Thyroid gland (tissue), 4 donors: ENCODE results near the gene CD300A. TPM values are rescaled to one million over a fixed set of nuclear protein-coding genes. Genes with fewer than 3 reads are reported as not detected.
A peak's percentile ranks its signal among the peaks of the same experiment; 100 is the strongest.

Source experiments
- DNase-seq, 2 donors: peaks; one replicate each; pipeline ENCODE4 v3.0.0-alpha.2; 2019
- H3K27ac ChIP-seq, 3 donors: fragments of 200-600 bp; sonication (generic); 1 replicate in 2 of 3; 2 replicates in 1 of 3; pipeline ENCODE4 v1.5.1; 2016 to 2019; ENCODE audit warnings: mild to moderate bottlenecking in 1 of 3, moderate library complexity in 1 of 3
- H3K27me3 ChIP-seq: fragments of 200-600 bp; sonication (generic); one replicate; pipeline ENCODE4 v1.5.1; 2019
- H3K36me3 ChIP-seq, 2 donors: fragments of 200-600 bp; sonication (generic); one replicate each; pipeline ENCODE4 v1.5.1; 2016 to 2019
- H3K4me1 ChIP-seq, 2 donors: fragments of 200-600 bp; sonication (generic); one replicate each; pipeline ENCODE4 v1.5.1; 2017 to 2019
- H3K4me3 ChIP-seq, 3 donors: fragments of 200-600 bp; sonication (generic); replicated peaks in 1 of 3; 1 replicate in 2 of 3; 2 replicates in 1 of 3; pipeline ENCODE4 v1.5.1; 2016; ENCODE audit warnings: mild to moderate bottlenecking in 1 of 3
- H3K9me3 ChIP-seq: fragments of 200-600 bp; sonication (generic); one replicate; pipeline ENCODE4 v1.5.1; 2017
- POLR2A ChIP-seq, 2 donors: fragments of 450-650 bp; IDR thresholded peaks; one replicate each; pipeline ENCODE4 v1.6.1; 2017; ENCODE audit warnings: antibody characterized with exemption in 2 of 2, mild to moderate bottlenecking in 2 of 2, moderate library complexity in 1 of 2
- WGBS, 2 donors: methylation state at CpG; one replicate each; pipeline ENCODE4 v1.1.5; 2017; 5-methylcytosine and 5-hydroxymethylcytosine counted together
- intact Hi-C: fragments of 100-400 bp; cut with DNase I; formaldehyde crosslinking; loops from one replicate; pipeline ENCODE4 v1.15.1; 2023
- total RNA-seq, 4 donors: library from RNA; depleted of rRNA; stranded (reverse); fragments of >200 nt; gene quantifications; one replicate each; pipeline ENCODE4 v1.2.3, GENCODE V29; 2016
- TF ChIP-seq, protein P1 (sequence below), 6 experiments: fragments of 200-600 bp in 3 of 6; fragments of 450-650 bp in 3 of 6; sonication (generic) in 3 of 6; IDR thresholded peaks; one replicate each; pipeline ENCODE4 v1.5.1; 2016 to 2019; ENCODE audit warnings: antibody characterized with exemption in 6 of 6, mild to moderate bottlenecking in 2 of 6, inconsistent platforms in 1 of 6, moderate library complexity in 1 of 6

CD300A gene
- total RNA-seq, 4 donors from 2014 or later = 0.78 to 5.8 (median 2.1) TPM

DNA sequence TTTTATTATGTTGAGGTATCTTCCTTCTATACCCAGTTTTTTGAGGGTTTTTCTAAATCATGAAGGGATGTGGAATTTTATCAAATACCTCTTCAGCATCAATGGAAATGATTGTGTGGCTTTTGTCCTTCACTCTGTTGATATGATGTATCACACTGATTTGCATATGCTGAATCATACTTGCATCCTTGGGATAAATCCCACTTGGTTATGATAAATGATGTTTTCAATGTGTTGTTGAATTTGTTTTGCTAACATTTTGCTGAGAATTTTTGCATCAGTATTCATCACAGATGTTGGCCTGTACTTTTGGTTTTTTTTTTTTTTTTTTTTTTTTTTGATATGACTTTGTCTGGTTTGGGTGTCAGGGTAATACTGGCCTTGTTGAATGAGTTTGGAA is 41.7 kb downstream of the CD300A start:
- Histone ChIP-seq H3K27ac (no peak overlapping the region), H3K4me1 (peaks cover 8 to 10% of the 10 kb centered on the region in 2 donors), H3K4me3 (no peak overlapping the region), H3K9me3 (no peaks in the 10 kb centered on the region), H3K27me3 (no peaks in the 10 kb centered on the region), H3K36me3 (no peaks in the 10 kb centered on the region)
- intact Hi-C loops = no loop called here
- no peak for TF ChIP-seq POLR2A (IDR thresholded peaks at IDR 0.05)
- TF ChIP-seq, protein P1, sequence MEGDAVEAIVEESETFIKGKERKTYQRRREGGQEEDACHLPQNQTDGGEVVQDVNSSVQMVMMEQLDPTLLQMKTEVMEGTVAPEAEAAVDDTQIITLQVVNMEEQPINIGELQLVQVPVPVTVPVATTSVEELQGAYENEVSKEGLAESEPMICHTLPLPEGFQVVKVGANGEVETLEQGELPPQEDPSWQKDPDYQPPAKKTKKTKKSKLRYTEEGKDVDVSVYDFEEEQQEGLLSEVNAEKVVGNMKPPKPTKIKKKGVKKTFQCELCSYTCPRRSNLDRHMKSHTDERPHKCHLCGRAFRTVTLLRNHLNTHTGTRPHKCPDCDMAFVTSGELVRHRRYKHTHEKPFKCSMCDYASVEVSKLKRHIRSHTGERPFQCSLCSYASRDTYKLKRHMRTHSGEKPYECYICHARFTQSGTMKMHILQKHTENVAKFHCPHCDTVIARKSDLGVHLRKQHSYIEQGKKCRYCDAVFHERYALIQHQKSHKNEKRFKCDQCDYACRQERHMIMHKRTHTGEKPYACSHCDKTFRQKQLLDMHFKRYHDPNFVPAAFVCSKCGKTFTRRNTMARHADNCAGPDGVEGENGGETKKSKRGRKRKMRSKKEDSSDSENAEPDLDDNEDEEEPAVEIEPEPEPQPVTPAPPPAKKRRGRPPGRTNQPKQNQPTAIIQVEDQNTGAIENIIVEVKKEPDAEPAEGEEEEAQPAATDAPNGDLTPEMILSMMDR (IDR thresholded peaks at IDR 0.05) = no peak
- no peak for DNase-seq

DNA sequence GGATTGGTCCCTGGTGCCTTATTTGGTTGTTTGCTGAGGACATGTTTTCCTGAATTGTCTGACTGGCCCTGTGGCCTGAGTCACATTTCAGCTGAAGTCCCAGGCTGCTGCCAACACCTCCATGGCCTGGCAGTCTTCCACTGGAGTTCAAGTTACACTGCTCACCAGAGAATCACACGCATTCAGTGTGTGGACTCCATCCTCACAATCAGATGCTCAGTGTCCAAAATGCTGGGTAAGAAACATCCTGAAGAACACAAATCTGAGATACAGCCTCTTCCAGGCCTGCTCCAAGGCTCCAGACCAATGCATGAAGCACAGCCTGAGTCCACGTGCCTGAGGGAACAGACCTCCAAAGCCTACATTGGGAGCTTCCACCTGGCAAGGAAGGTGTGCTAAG is 45.6 kb downstream of the CD300A start:
- Histone ChIP-seq H3K27me3 (no peaks in the 10 kb centered on the region), H3K4me3 (no peak overlapping the region), H3K36me3 (no peaks in the 10 kb centered on the region), H3K9me3 (no peaks in the 10 kb centered on the region), H3K27ac (no peak overlapping the region), H3K4me1 (no peaks in the 10 kb centered on the region)
- DNase-seq = peak; percentile 57 to 70
- intact Hi-C loops = no loop called here
- TF ChIP-seq, protein P1 (IDR thresholded peaks at IDR 0.05) = no peak
- TF ChIP-seq POLR2A (IDR thresholded peaks at IDR 0.05) = no peak
- WGBS, 2 donors = 53 to 74% methylated on average over 2 of the region's 2 CpGs

DNA sequence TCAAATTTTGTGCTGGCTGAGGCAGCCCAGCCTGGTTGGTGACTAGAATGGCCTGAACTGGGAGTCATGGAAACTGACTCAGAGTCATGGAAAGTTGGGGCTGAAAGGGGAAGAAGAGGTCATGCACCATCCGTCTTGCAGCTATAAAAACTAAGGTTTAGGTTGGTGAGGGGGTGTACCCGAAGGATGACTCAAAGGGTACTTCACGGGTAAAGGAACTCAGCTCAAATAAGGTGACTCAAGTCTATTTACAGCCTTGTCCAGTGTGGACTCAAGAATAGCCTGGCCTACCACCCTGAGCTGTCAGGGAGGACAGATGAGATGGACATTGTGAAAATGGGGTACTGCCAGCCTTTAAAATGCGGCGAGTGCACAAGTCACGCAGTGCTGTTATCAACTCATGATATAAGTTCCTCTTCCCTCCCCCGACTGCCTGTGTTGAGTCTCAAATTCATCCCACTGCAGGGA is 46.2 kb downstream of the CD300A start:
- TF ChIP-seq, protein P1 (IDR thresholded peaks at IDR 0.05) = no peak
- no peak for TF ChIP-seq POLR2A (IDR thresholded peaks at IDR 0.05)
- no peak for DNase-seq
- Histone ChIP-seq H3K4me3 (no peak overlapping the region), H3K4me1 (no peaks in the 10 kb centered on the region), H3K27me3 (no peaks in the 10 kb centered on the region), H3K36me3 (no peaks in the 10 kb centered on the region), H3K9me3 (no peaks in the 10 kb centered on the region), H3K27ac (no peak overlapping the region)
- WGBS, 2 donors = 80 to 81% methylated on average over 7 of the region's 7 CpGs
- intact Hi-C loops = no loop called here

DNA sequence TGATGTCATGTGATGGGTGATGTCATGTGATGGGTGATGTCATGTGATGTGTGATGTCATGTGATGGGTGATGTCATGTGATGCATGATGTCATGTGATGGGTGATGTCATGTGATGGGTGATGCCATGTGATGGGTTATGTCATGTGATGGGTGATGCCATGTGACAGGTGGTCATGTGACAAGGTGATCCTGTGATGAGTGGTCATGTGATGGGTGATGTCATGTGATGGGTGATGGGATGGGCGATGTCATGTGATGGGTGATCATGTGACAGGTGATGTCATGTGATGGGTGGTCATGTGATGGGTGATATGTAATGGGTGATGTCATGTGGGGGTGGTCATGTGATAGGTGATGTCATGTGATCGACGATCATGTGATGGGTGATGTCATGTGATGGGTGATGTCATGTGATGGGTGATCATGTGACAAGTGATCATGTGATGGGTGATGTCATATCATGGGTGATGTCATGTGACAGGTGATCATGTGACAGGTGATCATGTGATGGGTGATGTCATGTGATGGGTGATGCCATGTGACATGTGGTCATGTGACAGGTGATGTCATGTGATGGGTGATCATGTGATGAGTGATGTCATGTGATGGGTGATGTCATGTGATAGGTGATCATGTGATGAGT is 47.7 kb downstream of the CD300A start:
- Histone ChIP-seq H3K27me3 (no peaks in the 10 kb centered on the region), H3K4me3 (no peak overlapping the region), H3K27ac (no peak overlapping the region), H3K9me3 (no peaks in the 10 kb centered on the region), H3K4me1 (no peaks in the 10 kb centered on the region), H3K36me3 (no peaks in the 10 kb centered on the region)
- 79 to 84% methylated on average over 3 of the region's 3 CpGs for WGBS, 2 donors
- DNase-seq = no peak
- TF ChIP-seq POLR2A (IDR thresholded peaks at IDR 0.05) = no peak
- TF ChIP-seq, protein P1 (IDR thresholded peaks at IDR 0.05) = no peak
- intact Hi-C loops = no loop called here

DNA sequence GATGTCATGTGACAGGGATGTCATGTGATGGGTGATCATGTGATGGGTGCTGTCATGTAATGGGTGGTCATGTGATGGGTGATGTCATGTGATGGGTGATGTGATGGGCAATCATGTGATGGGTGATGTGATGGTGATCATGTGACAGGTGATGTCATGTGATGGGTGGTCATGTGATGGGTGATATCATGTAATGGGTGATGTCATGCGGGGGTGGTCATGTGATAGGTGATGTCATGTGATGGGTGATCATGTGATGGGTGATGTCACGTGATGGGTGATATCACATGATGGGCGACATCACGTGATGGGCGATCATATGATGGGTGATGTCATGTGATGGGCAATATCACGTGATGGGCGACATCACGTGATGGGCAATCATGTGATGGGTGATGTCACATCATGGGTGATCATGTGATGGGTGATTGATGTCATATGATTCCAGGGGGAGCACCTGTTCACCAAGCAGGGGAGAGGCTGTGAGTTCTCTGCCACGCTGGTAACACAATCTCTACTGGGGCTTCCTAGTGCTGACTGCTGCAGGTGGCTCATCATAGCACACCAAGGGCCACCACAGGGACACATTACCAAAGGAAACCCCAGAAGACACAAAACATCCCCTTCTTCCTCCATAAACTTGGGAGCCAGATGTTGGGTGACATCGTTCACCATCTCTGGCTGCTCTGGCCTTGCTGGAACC is 48.3 kb downstream of the CD300A start:
- Histone ChIP-seq H3K9me3 (no peaks in the 10 kb centered on the region), H3K36me3 (no peaks in the 10 kb centered on the region), H3K4me3 (no peak overlapping the region), H3K27me3 (no peaks in the 10 kb centered on the region), H3K27ac (no peak overlapping the region), H3K4me1 (no peaks in the 10 kb centered on the region)
- TF ChIP-seq, protein P1 (IDR thresholded peaks at IDR 0.05) = no peak
- no peak for TF ChIP-seq POLR2A (IDR thresholded peaks at IDR 0.05)
- WGBS, 2 donors = 90 to 91% methylated on average over 10 of the region's 10 CpGs
- intact Hi-C loops = no loop called here
- DNase-seq = no peak
